NB4 (cell line): ENCODE measurements around the gene BACE2.

Source experiments
- DNase-seq: peaks from one replicate; pipeline ENCODE4 v3.0.0; 2010; ENCODE audit warnings: low read depth
- H3K4me3 ChIP-seq: one replicate; pipeline ENCODE4 v1.5.1; 2011; ENCODE audit warnings: mild to moderate bottlenecking, low read depth, low read length, moderate library complexity
- CTCF ChIP-seq: IDR thresholded peaks from one replicate; pipeline ENCODE4 v1.5.1; 2012; ENCODE audit warnings: low read depth, low read length
- MAX ChIP-seq: IDR thresholded peaks from 2 replicates; pipeline ENCODE4 v1.6.1; 2011; ENCODE audit warnings: low read depth, low read length
- MYC ChIP-seq: IDR thresholded peaks from 2 replicates; pipeline ENCODE4 v1.6.1; 2011; ENCODE audit warnings: low read depth, low read length
- POLR2A ChIP-seq: IDR thresholded peaks from 2 replicates; pipeline ENCODE4 v1.6.1; 2011; ENCODE audit warnings: mild to moderate bottlenecking; ENCODE audit not compliant: insufficient read length; ENCODE audit errors: extremely low read depth

Gene BACE2

DNA sequence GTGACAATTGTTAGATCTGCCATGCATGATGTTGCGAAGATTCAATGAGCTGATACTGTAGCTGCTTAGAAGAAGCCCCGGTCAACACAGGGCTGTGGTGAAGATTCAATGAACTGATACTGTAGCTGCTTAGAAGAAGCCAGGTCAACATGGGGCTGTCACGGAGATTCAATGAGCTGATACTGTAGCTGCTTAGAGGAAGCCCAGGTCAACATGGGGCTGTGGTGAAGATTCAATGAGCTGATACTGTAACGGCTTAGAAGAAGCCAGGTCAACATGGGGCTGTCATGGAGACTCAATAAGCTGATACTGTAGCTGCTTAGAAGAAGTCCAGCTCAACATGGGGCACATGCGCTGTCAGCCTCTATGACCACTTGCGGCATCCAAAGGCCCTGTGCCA is 18.8 kb upstream of the BACE2 start:
- H3K4me3 ChIP-seq = no peak overlapping the region
- TF ChIP-seq POLR2A (no peak), CTCF (no peak), MYC (no peak), MAX (no peak)
- DNase-seq = no peak

DNA sequence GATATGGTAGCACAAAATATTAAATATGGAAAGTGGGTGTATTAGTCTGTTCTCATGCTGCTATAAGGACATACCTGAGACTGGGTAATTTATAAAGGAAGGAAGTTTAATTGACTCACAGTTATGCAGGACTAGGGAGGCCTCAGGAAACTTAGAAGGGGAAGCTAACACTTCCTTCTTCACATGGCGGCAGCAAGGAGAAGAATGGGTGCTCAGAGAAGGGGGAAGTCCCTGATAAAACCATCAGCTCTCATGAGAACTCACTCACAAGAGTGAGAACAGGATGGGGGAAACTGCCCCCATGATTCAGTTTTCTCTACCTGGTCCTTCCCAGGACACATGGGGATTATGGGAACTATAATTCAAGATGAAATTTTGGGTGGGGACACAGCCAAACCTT is 15.8 kb upstream of the BACE2 start:
- TF ChIP-seq POLR2A (no peak), CTCF (no peak), MAX (no peak), MYC (no peak)

GRCh38 chr21:41153443-41153842 is 14.5 kb upstream of the BACE2 start:
- no peak overlapping the region for H3K4me3 ChIP-seq
- no peak for TF ChIP-seq CTCF
- no peak for TF ChIP-seq POLR2A
- no peak for TF ChIP-seq MAX
- TF ChIP-seq MYC = no peak
- DNase-seq = no peak

More for the DNA sequence above, 15.8 kb upstream of the BACE2 start:
- H3K4me3 ChIP-seq = no peak overlapping the region
- DNase-seq = peak; percentile 15

- TF ChIP-seq POLR2A = no peak
- TF ChIP-seq MAX = no peak
- TF ChIP-seq MYC = no peak
- TF ChIP-seq CTCF = no peak
- no peak overlapping the region for H3K4me3 ChIP-seq
- no peak for DNase-seq
These were observed 11.8 kb upstream of the BACE2 start for GRCh38 chr21:41156142-41156541.

GRCh38 chr21:41158026-41158425 is 9.9 kb upstream of the BACE2 start:
- TF ChIP-seq CTCF = no peak
- no peak for TF ChIP-seq POLR2A
- no peak for TF ChIP-seq MAX
- no peak for TF ChIP-seq MYC
- no peak for DNase-seq
- no peak overlapping the region for H3K4me3 ChIP-seq

DNA sequence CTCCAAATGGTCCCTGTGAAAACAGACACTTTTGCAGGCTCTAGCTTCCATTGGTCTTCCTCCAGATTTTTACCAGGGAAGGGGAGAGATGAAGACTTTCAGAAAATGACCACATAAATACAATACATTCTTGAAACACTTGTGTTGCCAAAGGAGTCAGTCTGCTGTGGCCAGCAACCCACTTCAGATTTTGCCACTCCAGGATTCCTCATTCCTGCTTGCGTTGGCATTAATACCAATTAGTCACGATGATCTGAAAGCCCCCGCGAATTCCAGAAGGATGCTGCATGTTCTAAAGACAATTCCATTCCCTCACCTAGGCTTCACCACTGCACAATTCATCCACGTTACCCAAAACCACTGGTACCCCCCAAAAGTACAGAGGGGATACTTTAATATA is 7.9 kb upstream of the BACE2 start:
- no peak for TF ChIP-seq POLR2A
- TF ChIP-seq CTCF = no peak
- no peak for TF ChIP-seq MYC
- no peak for TF ChIP-seq MAX
- H3K4me3 ChIP-seq = no peak overlapping the region

More for the DNA sequence above, 7.9 kb upstream of the BACE2 start:
- no peak for DNase-seq
